Smooth muscle cell (in vitro differentiated cells): Measurements from ENCODE around the gene ARID5B. TPM values are rescaled to one million over a fixed set of nuclear protein-coding genes. Genes with fewer than 3 reads are reported as not detected.

Experiments used
- DNase-seq: peaks from one replicate; lab custom pipeline; 2025; ENCODE audit not compliant: unreplicated experiment; lab: John Stamatoyannopoulos, UW
- H2AFZ ChIP-seq: fragments of 200-600 bp; sonication (generic); 2 replicates; pipeline ENCODE4 v1.6.0; 2016; ENCODE audit warnings: antibody characterized with exemption, low read depth, mild to moderate bottlenecking
- H3F3A ChIP-seq: fragments of 200-600 bp; sonication (generic); 2 replicates; pipeline ENCODE4 v1.6.0; 2017; ENCODE audit warnings: antibody characterized with exemption, low read depth
- H3K27ac ChIP-seq: fragments of 200-600 bp; sonication (generic); 2 replicates; pipeline ENCODE4 v1.5.1; 2016; ENCODE audit warnings: low read depth, mild to moderate bottlenecking
- H3K27me3 ChIP-seq: fragments of 200-600 bp; sonication (generic); 2 replicates; pipeline ENCODE4 v1.6.1; 2016; ENCODE audit warnings: low read depth, mild to moderate bottlenecking
- H3K36me3 ChIP-seq: fragments of 200-600 bp; sonication (generic); 2 replicates; pipeline ENCODE4 v1.5.1; 2016; ENCODE audit warnings: low read depth
- H3K4me1 ChIP-seq: fragments of 200-600 bp; sonication (generic); 2 replicates; pipeline ENCODE4 v1.5.1; 2016; ENCODE audit warnings: low read depth
- H3K4me2 ChIP-seq: fragments of 200-600 bp; sonication (generic); 2 replicates; pipeline ENCODE4 v1.6.0; 2016; ENCODE audit warnings: mild to moderate bottlenecking
- H3K4me3 ChIP-seq: fragments of 200-600 bp; sonication (generic); 2 replicates; pipeline ENCODE4 v1.5.1; 2016; ENCODE audit warnings: mild to moderate bottlenecking
- H3K79me2 ChIP-seq: fragments of 200-600 bp; sonication (generic); 2 replicates; pipeline ENCODE4 v1.6.0; 2016; ENCODE audit warnings: low read depth, mild to moderate bottlenecking
- H3K9ac ChIP-seq: fragments of 200-600 bp; sonication (generic); 2 replicates; pipeline ENCODE4 v1.6.0; 2016; ENCODE audit warnings: low read depth
- H3K9me3 ChIP-seq: fragments of 200-600 bp; sonication (generic); replicated peaks from 2 replicates; pipeline ENCODE4 v1.5.1; 2016; ENCODE audit warnings: low read depth
- H4K20me1 ChIP-seq: fragments of 200-600 bp; sonication (generic); 2 replicates; pipeline ENCODE4 v1.6.0; 2016; ENCODE audit warnings: low read depth
- CTCF ChIP-seq: fragments of 200-600 bp; sonication (generic); IDR thresholded peaks from 2 replicates; pipeline ENCODE4 v1.5.1; 2017; ENCODE audit warnings: borderline replicate concordance, mild to moderate bottlenecking, antibody characterized with exemption; ENCODE audit not compliant: insufficient read depth, poor library complexity, severe bottlenecking
- WGBS: methylation state at CpG from one replicate; pipeline ENCODE4 v1.1.7; 2016; ENCODE audit warnings: low lambda C conversion rate; 5-methylcytosine and 5-hydroxymethylcytosine counted together
- polyA plus RNA-seq: library from polyadenylated mRNA; unstranded; fragments of >200 nt; fragmentation: Nextera tagmentation; extraction: Ambion mirVana; gene quantifications from 2 replicates; pipeline ENCODE4 v1.2.1, GENCODE V29; 2016
- total RNA-seq: library from RNA; depleted of rRNA; stranded (reverse); fragments of >200 nt; gene quantifications from 2 replicates; pipeline ENCODE4 v1.2.3, GENCODE V29; 2014

The ARID5B gene
- total and polyA plus RNA-seq, 2 experiments from 2014 or later, result 49.0 to 67.6 TPM

GRCh38 chr10:61883371-61884025 is 18.0 kb upstream of the ARID5B start:
- H3K9me3 ChIP-seq, result no peaks in the 10 kb centered on the region
- no peaks in the 10 kb centered on the region for H4K20me1 ChIP-seq
- no peak overlapping the region for H3K4me2 ChIP-seq
- DNase-seq, result no peak
- 87% methylated on average over 7 of the region's 7 CpGs for WGBS
- no peak for TF ChIP-seq CTCF
- no peaks in the 10 kb centered on the region for H3K79me2 ChIP-seq
- no peaks in the 10 kb centered on the region for H3F3A ChIP-seq
- H3K4me3 ChIP-seq, result no peak overlapping the region
- H3K4me1 ChIP-seq, result no peaks in the 10 kb centered on the region
- H2AFZ ChIP-seq, result no peak overlapping the region
- H3K9ac ChIP-seq, result no peak overlapping the region
- H3K27ac ChIP-seq, result no peak overlapping the region
- H3K36me3 ChIP-seq, result no peaks in the 10 kb centered on the region
- no peaks in the 10 kb centered on the region for H3K27me3 ChIP-seq

- DNase-seq, result no peak
- Histone ChIP-seq H3K36me3 (no peaks in the 10 kb centered on the region), H3K4me1 (no peaks in the 10 kb centered on the region), H3K9ac (no peak overlapping the region), H2AFZ (no peak overlapping the region), H4K20me1 (no peaks in the 10 kb centered on the region), H3F3A (no peaks in the 10 kb centered on the region), H3K27me3 (no peaks in the 10 kb centered on the region), H3K27ac (no peak overlapping the region), H3K79me2 (no peaks in the 10 kb centered on the region), H3K4me2 (no peak overlapping the region), H3K9me3 (no peaks in the 10 kb centered on the region), H3K4me3 (no peak overlapping the region)
- no peak for TF ChIP-seq CTCF
Measured at GRCh38 chr10:61887772-61888171, 13.7 kb upstream of the ARID5B start.

GRCh38 chr10:61888744-61889143 is 12.8 kb upstream of the ARID5B start:
- H3K27ac ChIP-seq, result no peak overlapping the region
- H3K4me1 ChIP-seq, result no peaks in the 10 kb centered on the region
- TF ChIP-seq CTCF, result no peak
- no peaks in the 10 kb centered on the region for H4K20me1 ChIP-seq
- no peak for DNase-seq
- H2AFZ ChIP-seq, result no peak overlapping the region
- WGBS, result 90% methylated on average over 1 of the region's 1 CpG
- H3K9ac ChIP-seq, result no peak overlapping the region
- no peak overlapping the region for H3K4me3 ChIP-seq
- H3K9me3 ChIP-seq, result no peaks in the 10 kb centered on the region
- no peaks in the 10 kb centered on the region for H3K27me3 ChIP-seq
- H3F3A ChIP-seq, result no peaks in the 10 kb centered on the region
- no peak overlapping the region for H3K4me2 ChIP-seq
- no peaks in the 10 kb centered on the region for H3K36me3 ChIP-seq
- H3K79me2 ChIP-seq, result no peaks in the 10 kb centered on the region

- Histone ChIP-seq H3F3A (no peaks in the 10 kb centered on the region), H3K27ac (no peak overlapping the region), H3K4me1 (no peaks in the 10 kb centered on the region), H3K4me3 (no peak overlapping the region), H3K79me2 (no peaks in the 10 kb centered on the region), H3K9ac (no peak overlapping the region), H3K4me2 (no peak overlapping the region), H2AFZ (no peak overlapping the region), H3K27me3 (no peaks in the 10 kb centered on the region), H3K36me3 (no peaks in the 10 kb centered on the region), H4K20me1 (no peaks in the 10 kb centered on the region), H3K9me3 (no peaks in the 10 kb centered on the region)
- no peak for TF ChIP-seq CTCF
- DNase-seq, result no peak
Measured at GRCh38 chr10:61890430-61890829, 11.1 kb upstream of the ARID5B start.
